GM21447 (cell line): ENCODE measurements around the gene TMEM163.
"Not testable (repeated sequence)": the region's sequence is repeated elsewhere in the genome, so short reads cannot be mapped to it uniquely, and the experiment has no call there.

Experiments used
- ATAC-seq: cut with Tn5 transposase; IDR thresholded peaks from one replicate; pipeline ENCODE4 v1.9.1; 2021; ENCODE audit not compliant: unreplicated experiment

Gene TMEM163

GRCh38 chr2:134499307-134499926 is 219.4 kb downstream of the TMEM163 start:
- no peak for ATAC-seq

- ATAC-seq: no peak
These were observed 220.1 kb downstream of the TMEM163 start for GRCh38 chr2:134498654-134499053.

GRCh38 chr2:134493797-134494196 is 225.0 kb downstream of the TMEM163 start:
- ATAC-seq: no peak

GRCh38 chr2:134491771-134492441 is 226.9 kb downstream of the TMEM163 start:
- ATAC-seq: no peak

GRCh38 chr2:134491022-134491421 is 227.8 kb downstream of the TMEM163 start:
- ATAC-seq: no peak

GRCh38 chr2:134490559-134490958 is 228.2 kb downstream of the TMEM163 start:
- ATAC-seq: no peak

- no peak for ATAC-seq
These were observed 228.9 kb downstream of the TMEM163 start for GRCh38 chr2:134489732-134490384.

- no peak for ATAC-seq
These were observed 235.9 kb downstream of the TMEM163 start for GRCh38 chr2:134482766-134483340.

- ATAC-seq: no peak
These were observed 236.6 kb downstream of the TMEM163 start for GRCh38 chr2:134482131-134482723.

GRCh38 chr2:134479696-134480330 is 239.0 kb downstream of the TMEM163 start:
- no peak for ATAC-seq

- not testable (repeated sequence) for ATAC-seq
These were observed 241.8 kb downstream of the TMEM163 start for GRCh38 chr2:134476982-134477381.

GRCh38 chr2:134470561-134471168 is 248.1 kb downstream of the TMEM163 start:
- ATAC-seq: no peak

- ATAC-seq: no peak
These were observed 249.2 kb downstream of the TMEM163 start for GRCh38 chr2:134469516-134470115.

GRCh38 chr2:134468776-134469175 is 250.0 kb downstream of the TMEM163 start:
- no peak for ATAC-seq

GRCh38 chr2:134468164-134468563 is 250.6 kb downstream of the TMEM163 start:
- ATAC-seq: no peak

- ATAC-seq: no peak
These were observed 252.7 kb downstream of the TMEM163 start for GRCh38 chr2:134466141-134466540.

GRCh38 chr2:134465228-134466105 is 253.3 kb downstream of the TMEM163 start:
- no peak for ATAC-seq

GRCh38 chr2:134463699-134464022 is 255.1 kb downstream of the TMEM163 start:
- no peak for ATAC-seq
